22Rv1 (cell line): ENCODE data around the gene DAGLA.

Experiments used
- ZFX ChIP-seq: fragments of 450-650 bp; IDR thresholded peaks from 2 replicates; pipeline ENCODE4 v1.6.1; 2017; ENCODE audit warnings: antibody characterized with exemption, borderline replicate concordance
- TF ChIP-seq, protein P1 (sequence below): fragments of 450-650 bp; IDR thresholded peaks from 2 replicates; pipeline ENCODE4 v1.5.1; 2017; ENCODE audit warnings: mild to moderate bottlenecking

DNA sequence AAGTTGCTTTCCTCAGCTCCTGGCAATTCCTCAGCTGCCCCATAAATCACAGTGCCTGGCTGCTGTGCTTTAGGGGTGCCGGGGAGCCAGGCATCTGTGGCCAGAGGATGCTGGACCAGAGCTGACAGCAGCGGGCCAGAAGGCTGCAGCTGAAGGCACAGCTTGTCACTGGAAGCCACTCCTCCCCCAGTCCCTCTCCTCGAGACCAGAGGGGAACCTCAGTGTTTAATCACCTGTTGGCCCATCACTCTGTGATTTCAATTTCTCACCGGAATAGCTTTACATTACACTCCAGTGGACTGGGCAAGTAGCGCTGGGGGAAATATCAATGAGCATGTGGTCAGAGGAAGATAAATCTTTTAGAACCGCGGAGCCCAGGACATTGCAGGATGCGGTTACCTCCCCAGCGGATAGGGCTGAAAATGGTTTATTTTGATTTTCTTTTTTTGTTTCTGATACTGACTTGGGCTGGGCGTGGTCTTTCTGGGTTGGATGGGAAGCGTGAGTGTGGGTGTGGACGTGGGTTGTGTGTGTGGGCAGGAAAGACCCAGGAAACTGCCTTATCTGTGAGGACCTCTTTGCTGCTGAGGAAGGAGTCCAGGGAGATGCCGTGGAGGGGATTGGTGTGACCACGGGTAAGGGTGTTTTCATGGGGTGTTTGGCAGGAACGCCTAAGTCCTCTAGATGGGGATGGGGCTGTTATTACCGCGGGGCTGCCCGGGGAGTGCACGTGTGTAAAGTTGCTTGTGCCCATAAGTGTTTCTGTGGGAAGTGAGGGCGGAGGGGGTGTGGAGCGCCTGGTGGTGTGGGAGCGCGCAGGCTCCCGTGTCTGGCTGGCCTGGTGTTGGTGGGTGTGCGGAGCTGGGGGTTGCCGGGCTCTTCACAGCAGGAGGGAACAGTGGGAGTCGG, 4.0 kb downstream of the DAGLA start:
- TF ChIP-seq ZFX: no peak
- TF ChIP-seq, protein P1, sequence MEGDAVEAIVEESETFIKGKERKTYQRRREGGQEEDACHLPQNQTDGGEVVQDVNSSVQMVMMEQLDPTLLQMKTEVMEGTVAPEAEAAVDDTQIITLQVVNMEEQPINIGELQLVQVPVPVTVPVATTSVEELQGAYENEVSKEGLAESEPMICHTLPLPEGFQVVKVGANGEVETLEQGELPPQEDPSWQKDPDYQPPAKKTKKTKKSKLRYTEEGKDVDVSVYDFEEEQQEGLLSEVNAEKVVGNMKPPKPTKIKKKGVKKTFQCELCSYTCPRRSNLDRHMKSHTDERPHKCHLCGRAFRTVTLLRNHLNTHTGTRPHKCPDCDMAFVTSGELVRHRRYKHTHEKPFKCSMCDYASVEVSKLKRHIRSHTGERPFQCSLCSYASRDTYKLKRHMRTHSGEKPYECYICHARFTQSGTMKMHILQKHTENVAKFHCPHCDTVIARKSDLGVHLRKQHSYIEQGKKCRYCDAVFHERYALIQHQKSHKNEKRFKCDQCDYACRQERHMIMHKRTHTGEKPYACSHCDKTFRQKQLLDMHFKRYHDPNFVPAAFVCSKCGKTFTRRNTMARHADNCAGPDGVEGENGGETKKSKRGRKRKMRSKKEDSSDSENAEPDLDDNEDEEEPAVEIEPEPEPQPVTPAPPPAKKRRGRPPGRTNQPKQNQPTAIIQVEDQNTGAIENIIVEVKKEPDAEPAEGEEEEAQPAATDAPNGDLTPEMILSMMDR: no peak
